Activated CD4-positive, alpha-beta T cell treated with anti-CD3 and anti-CD28 coated beads, Interleukin-2, amount 50 U/mL, for 24 hours (primary cell): ENCODE measurements around the gene AP2S1.
"Not testable (repeated sequence)": the region's sequence is repeated elsewhere in the genome, so short reads cannot be mapped to it uniquely, and the experiment has no call there.

Source experiments
- DNase-seq, 2 donors: peaks; one replicate each; pipeline ENCODE4 v3.0.0-alpha.2; 2020; ENCODE audit warnings: low read depth in 1 of 2, low spot score in 1 of 2

The AP2S1 gene

DNA sequence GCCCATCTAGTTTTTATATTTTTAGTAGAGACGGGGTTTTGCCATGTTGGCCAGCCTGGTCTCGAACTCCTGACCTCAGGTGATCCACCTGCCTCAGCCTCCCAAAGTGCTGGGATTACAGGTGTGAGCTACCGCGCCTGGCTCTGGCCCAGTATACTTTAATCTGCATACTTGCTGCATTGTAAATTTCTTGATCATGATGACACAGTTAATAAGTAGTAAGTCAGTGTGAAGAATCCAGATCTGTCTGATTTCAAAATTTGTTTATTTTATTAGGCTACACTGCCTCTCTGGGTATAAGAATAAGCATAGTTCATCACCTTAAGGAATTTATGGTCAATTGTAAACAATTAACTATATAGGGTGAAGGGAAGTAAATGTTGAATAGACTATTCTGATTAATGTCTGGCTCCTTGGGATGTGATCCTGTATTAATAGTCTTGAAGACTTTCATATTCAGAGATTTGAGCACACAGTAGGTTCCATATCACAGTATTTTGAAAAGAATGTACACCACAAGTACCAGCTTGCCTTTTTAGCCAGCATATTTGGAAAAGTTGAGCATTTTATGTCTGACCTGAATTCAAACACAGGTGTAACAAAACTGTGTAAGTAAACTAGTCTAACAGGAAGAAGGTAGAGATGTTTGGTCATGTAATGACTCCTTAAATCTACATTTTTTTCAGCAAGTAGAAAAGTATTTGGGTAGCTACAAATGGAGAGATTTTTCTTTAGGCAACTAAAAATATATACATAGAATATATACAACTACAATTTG lies 17.6 kb upstream of the AP2S1 start:
- no peak for DNase-seq

DNA sequence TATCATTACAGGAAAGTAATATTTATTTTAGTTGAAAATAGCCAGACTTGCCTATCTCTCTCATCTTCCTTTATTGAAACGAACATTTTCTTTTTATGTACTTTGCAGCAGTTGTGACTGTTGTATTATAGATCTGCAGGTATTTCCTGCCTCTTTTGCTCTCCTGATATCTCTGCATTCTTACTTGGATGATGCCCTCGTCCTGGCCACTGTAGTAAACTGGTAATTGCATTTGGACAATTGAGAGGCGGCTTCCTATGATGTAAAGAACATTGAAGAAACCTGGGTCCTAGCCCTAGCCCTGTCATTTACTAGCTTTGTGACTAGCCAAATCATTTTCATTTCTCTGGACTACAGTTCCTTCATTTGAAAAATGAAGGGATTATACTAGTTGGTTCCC lies 16.5 kb upstream of the AP2S1 start:
- no peak for DNase-seq

DNA sequence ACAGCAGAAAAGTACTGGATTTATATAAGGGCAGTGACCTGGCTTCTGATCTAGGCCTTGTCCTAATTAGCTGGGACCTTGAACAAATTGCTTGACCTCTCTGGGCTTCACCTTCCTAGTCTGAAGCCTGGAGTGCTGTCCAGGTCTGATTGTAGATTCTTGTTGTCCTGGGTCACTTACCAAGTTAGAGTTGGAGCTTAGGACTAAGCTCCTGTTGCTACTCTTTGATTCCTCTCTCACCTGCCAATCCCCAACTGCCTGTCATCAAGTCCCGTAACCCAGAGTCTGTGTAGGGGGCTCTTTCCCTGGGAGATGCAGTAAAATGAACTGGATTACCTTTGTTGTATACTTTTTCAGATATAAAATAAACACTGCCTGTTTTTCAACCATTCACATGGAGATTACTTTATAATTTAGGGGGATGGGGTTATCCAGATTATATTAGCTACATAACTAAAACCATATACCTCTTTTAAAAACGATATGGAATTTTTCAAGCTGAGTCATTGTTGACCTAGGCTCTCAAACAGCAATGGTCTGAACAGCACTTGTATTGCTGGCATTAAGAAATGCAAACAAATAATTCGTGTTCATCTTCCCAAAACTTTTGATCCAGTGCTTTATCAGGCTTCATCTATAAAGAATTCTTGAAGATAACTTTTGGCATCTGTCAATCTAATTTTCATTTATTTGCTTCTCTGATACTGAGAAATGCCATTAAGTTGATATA lies 15.9 kb upstream of the AP2S1 start:
- DNase-seq = no peak

DNA sequence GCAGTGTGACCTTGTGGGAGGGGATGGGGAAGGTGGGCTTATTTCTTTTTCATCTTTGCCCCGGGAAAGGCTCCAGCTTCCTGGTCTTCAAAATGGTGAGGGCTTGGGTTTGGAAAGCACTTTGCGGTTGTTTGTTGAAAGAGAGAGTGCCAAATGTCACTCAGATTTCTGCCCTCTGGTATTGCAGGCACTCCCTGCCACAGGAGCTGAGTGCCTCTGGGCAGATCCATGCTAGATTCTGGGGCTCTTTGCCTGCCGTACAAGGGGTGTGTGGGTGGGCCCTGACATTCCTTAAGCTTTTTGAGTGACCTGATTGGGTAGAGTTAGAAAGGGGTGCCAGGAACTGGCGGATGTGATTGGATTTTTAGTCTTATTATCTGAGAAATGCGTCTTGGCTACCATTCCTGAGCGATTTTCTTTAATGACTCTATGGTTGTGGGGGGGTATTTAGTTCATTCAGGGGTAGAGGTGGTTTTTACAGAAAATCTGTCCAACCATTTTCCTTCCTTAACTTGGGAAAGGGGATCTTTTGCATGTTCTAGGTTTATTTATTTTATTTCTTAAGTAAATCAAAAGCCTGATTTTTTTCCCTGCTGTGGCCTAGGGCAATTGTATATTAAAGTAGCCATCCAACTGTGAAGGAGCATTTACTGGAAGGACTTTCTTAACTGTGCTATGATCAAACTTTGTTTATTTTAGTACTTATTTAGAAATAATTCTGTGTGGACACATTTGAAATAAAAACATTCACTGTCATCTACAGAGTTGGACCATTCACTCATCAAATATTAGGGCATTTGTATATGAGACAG lies 13.4 kb upstream of the AP2S1 start:
- no peak for DNase-seq

DNA sequence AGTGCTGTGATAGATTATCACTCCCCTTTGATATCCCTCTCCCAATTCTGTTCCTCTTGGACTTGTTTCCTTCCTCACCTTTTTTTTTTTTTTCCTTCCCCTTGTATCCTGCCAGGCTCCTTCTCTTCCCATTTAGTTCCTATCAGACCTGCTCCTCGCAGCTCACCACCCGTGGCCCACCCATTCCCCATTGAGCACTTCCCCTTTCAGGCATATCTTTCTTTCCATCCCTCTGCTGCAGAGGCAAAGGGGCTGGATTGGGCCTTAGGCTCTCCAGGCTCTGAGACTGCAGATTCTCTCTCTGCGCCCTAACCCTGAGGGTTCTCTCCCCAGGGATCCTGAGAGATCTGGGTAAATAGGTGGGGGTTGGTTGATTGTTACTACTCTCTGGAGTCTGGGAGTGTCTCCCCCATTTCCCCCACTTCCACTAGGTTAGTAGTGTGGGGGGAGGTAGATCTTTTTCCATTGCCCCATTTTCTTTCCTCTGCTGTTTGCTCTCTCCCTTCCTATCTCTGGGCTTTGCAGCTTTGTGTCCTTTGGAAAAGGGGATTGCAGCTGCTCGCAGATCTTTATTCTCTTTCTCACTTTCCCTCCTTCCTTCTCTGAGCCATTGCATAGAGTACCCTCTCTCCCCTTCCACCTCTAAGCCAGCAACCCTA lies 12.5 kb upstream of the AP2S1 start:
- no peak for DNase-seq

DNA sequence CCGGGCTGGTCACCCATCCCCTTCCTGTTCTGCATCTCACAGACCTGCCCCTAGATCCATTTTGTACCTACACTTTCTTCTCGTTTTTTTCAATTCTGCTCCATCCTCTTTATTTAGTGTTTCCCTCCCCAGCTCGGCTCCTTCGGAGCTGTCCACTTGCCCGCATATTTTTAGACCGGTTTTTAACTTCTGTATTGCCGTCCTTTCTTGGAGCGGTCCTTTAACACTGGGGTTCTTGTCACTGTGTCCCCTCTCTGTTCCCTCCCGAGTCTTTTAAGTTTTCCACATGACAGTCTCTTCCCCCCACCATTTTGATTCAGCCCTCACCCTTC lies 11.8 kb upstream of the AP2S1 start:
- no peak for DNase-seq

DNA sequence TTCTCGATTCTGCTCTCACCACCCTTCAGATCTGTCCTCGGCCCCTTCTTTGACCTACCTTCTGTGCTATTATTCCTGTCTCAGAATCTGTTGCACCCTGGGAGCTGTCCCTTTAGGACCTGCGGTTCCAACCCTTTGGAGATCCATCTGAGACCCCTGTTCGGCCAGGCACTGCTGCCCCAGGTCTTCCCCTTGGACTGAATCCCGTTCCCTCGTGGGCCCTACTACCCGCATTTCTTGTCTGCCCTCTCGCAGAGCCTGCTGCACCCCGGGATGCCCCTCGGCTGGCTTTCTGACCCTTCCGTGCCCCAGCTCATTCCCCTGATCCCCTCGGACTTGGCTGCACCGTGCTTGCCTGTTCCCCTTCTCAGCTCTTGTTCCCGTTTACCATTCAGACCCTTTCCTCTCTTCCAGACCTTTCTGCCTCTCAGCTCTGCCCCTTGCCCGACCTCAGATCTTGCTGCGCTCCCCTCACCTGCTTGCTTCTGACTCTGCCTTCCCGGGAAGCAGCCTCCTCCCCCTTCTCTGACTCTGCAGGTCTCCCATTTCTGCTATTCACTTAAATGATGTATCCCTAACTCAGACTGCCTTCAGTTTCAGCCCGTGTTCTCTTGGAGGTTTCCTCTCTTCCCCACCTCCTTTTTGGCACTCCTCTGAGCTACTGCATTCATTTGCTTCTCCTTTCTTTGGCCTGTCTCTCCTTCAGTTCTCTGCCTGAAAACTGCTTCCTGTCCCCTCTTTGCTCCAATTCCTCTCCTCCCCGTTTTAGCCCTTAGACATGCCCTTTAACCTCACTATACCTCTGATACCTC lies 11.3 kb upstream of the AP2S1 start:
- DNase-seq = no peak

DNA sequence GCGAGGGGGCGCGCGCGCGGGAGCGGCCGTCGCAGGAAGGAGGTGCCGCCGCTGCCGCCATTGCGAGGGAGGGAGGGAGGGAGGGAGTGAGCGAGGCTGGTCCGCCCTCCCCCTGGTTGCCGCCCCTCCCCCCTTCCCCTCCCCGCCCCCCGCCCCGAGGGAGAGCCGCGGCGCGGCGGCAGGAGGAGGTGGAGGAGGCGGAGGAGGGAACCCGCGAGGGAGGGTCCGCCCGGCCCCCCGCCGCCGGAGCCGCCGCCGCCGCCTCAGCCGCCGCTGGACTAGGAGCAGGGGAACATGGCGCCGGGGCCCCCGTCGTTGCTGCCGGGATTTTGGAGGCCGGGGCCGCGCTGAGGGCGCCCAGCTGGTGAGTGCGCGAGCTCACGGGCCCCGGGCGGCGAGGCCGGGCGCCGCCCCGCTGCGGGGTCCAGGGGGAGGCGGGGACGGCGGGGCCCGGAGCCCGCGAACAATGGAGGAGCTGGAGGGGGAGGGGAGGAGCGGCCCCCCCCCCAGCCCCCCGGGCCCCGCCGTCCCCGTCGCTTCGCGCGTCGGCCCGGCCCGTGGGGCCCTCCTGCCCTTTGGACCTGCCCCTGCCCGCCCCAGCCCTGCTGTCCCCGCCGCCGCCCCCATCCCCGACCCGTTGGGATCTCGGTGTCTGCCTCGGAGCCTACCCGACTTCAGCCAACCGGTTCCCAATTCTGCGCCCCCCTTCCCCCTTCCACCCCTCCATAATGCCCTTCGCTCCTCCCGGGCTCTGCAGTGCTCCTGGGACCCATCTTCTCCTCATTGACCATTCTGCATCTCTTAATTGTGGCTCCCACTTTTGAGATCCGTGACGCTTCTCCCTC lies 10.4 kb upstream of the AP2S1 start, which contains the start of gene ARHGAP35:
TSS of gene ARHGAP35 (plus strand) at position 152 of the 845 bp plus-strand sequence. CDS start 57,679 bp downstream, outside the sequence.
- peak in 1 of 2 donors; percentile 35 for DNase-seq

DNA sequence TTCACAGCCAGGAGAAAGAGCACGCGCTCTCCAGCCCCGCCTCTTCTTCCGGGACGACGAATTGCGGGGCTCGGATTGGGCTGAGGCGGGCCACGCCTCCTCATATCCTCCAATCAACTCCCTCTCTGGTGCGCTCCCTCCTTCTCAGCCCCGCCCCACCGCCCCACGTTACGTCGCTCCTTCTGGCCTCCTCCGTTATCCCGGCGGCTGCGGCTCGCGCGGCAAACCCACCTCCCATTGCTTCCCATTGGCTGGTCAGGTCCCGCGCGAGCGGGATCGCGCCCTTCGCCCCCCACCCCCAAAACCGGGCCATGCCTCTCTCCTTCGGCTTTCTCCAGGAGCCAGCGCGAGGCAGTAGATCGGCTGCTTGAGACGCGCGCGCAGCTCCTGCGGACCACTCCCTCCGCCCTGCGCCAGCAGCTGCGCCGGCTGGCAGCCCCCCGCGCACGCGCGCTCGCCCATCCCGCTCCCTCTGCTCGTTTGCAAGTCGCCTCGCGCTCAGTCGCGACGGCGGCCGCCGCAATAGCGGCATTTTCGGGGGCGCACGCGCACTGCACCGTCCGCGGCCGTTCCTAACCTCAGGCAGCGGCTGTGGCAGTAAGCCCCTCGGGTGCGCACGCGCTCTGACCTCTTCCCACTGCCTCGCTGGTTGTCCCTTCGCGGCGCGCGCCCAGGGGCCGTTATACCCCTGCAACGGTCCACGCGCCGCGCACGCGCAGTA lies 9.6 kb upstream of the AP2S1 start:
- DNase-seq = peak; percentile 87 to 94

DNA sequence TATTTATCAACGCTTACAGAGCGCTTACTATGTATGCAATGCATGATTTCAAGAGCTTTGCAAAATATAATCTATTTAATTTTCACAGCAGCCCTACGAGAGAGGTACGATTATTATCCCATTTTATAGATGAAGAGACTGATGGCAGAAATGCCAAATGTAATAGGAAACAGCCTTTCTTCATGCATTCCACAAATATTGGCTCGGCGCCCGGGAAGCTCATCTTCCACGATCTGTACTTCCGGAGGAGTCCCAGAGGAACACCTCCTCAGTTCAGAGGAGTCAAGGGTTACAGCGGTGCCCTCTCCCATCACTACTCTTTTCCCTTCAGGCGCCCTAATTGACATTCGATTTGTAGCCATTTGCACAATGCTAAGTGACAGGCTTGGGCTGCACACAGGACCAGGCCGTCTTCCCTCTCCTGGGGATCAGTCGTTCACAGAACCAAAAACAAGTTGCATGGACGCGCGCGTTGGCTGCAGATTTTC lies 9.0 kb upstream of the AP2S1 start:
- DNase-seq = no peak

DNA sequence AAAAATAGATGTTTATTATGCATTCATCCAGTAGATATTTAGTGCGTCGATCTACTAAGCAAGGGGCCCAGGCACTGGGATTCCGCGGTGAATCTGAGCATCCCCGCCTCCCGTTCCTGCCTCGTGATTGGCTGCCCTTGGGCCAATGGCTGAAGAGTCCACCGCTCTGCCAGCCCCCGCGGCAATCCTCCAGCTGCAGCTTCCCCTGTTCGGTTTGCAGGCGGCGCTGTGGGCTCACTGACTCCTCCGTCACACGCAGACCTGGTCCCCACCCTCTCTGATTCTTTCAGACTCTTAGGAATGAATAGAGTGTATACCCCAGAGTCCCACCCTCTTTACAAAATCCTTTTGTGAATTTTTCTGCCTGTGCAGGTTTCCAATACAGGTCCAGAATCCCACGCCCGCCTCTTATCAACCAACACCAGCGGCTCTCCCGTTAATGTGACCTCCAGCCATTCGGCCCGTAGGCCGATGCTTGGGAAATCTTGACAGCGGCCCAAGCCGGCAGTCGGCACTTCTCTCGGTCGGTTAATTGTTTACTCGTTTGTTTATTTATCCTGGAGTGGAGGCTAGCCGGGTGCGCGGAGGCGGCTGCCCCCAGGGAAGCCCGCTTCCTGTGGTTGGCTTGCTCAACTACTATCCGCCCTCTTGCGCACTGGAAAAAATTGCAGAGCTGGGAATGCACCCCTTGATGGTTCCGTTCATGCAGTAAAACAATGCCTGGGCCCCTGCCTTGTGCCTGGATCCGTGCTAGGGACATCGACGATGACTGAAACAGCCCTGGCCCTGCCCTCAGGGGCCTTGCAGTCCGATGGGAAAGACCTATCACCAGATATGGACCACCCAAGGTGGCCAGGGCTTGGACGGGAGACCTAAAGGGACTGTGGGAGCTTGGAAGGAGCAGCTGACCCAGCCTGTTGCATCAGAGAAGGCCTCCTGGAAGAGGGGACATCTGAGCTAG lies 5.7 kb upstream of the AP2S1 start:
- DNase-seq = peak; percentile 74 to 91

DNA sequence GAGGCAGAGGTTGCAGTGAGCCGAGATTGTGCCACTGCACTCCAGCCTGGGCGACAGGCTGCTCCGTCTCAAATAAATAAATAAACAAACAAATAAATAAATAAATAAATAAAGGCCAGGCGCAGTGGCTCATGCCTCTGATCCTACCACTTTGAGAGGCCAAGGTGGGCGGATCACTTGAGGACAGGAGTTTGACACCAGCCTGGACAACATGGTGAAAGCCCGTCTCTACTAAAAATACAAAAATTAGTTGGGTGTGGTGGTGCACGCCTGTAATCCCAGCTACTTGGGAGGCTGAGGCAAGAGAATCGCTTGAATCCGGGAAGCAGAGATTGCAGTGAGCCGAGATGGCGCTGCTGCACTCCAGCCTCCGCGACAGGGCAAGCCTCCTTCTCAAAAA lies 4.1 kb upstream of the AP2S1 start:
- DNase-seq = not testable (repeated sequence)

DNA sequence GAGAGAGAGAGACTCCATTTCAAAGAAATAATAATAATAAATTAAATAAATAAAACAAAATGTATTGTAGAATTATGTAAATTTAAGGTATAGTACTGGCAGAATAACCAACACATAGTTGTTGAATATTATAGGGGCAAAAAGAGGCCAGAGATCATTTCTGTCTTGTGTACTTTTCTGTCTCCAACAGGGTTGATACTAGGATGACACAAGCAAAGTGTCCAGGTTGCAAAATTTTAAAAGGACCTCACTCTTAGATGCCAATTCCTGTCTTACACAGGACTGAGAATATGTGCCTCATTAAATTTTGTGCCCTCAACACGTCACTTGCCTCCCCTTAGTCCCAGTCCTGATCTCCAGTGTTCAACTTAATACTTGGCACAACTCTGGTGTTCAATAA lies 2.2 kb upstream of the AP2S1 start:
- DNase-seq = no peak

DNA sequence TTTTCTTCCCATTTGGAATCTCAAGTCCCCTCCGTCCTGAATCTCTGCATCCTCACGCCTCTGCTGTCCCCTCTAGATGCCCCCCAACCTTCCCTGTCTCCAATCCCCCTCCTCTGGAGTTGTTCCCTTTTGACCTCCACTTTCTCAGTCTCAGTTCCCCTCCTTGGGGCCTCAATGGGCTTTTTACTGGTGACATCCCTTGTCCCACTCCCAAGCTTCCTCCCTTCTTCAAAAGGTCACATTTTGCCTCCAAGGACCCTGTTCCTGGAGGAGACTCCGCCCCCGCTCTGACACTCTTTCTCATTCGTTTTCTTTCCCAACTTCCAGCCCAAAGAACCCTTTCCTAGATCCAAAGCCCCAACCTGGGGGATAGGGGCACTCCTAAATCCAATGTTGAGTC lies 1.0 kb downstream of the AP2S1 start:
- DNase-seq = no peak

DNA sequence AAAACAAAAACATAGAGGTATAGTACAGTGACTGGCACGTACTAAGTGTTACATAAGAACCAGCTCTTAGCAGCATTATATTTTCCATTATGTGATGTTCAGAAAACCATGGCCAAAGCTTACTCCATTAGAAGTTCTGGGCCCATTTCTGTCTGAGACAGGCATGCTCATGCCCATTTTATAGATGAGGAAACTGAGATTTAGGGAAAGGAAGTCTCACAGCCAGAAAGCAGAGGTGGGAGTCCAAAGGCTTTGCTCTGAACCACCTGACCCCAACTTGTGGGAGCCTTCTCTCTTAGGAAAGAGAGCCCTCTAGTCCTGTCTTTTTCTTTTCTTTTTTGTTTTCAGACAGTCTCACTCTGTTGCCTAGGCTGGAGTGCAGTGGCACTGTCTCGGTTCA lies 2.3 kb downstream of the AP2S1 start:
- no peak for DNase-seq

DNA sequence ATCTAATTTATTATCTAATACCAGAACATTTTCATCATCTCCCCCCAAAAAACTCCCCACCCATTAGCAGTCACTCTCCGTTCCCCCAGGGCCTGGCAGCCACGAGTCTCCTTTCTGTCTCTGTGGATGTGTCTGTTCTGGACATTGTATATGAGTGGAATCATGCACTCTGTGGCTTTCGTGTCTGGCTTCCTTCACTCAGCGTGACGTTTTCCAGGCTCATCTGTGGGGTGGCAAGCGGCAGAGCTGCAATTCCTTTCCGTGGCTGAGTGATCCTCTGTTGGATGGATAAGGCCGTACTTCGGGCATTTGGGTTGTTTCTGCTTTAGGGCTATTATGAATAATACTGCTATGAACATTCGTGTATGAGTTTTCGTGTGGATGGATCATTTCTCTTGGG lies 3.1 kb downstream of the AP2S1 start:
- DNase-seq = no peak

DNA sequence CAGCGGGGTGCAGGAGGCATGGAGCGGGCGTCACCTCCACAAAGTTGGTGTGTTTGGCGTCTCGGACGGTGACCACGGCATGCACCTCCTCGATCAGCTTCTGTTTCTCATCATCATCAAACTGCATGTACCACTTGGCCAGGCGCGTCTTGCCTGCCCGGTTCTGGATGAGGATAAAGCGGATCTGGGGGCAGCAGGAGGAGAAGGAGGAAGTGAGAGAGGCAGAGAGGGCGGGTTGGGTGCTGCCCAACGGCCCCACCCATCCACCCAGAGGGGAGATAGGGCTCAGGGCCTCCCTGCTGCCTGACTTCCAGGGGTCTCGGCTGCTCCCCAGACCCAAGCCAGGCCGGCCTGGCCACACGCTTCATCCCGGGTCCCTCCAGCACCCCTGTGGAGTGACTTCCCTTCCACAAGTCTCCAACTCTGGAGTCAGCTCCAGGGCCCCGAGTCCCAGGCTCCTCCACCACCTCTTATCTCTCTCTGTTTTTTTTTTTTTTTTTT lies 4.6 kb downstream of the AP2S1 start:
- DNase-seq = no peak
